NCI-H82 (cell line): ENCODE data around the gene ZNF605.
"Not testable (repeated sequence)": the region's sequence is repeated elsewhere in the genome, so short reads cannot be mapped to it uniquely, and the experiment has no call there.

Experiments used
- DNase-seq: peaks from one replicate; lab custom pipeline; 2025; lab: John Stamatoyannopoulos, UW

ZNF605 gene

GRCh38 chr12:132908145-132909029 lies 47.7 kb downstream of the ZNF605 start:
- peak; percentile 100 for DNase-seq

GRCh38 chr12:132907789-132908144 lies 48.3 kb downstream of the ZNF605 start:
- not testable (repeated sequence) for DNase-seq

GRCh38 chr12:132907216-132907615 lies 48.9 kb downstream of the ZNF605 start:
- no peak for DNase-seq

DNA sequence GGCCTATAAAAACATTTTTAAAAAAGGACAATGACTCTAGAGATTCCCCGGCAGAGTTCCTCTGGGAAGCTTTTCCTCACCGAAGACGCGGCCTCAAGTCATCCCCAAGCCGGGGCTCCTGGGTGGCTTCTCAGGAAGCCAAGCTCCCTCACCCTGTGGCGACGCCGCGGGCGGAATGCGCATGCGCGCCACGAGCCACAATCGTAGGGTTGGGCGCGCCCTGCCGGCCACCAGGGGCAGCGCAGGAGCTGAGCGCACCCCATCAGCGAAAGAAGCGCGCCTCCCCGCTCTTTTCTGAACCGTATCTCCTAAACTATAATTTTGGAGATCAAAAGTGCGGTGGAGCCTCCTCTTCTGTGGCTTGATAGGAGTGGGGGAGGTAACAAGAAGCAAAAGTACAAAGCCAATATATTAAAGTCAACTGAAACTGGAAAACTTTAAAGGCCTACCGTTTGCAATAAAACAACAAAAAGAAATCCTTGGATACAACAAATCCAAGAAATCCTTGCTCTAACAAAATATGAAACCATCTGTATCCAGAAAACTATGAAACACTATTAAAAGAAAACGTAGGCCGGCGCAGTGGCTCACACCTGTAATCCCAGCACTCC lies 51.3 kb downstream of the ZNF605 start:
- DNase-seq, result peak; percentile 60

GRCh38 chr12:132899033-132899432 lies 57.1 kb downstream of the ZNF605 start:
- DNase-seq, result no peak

DNA sequence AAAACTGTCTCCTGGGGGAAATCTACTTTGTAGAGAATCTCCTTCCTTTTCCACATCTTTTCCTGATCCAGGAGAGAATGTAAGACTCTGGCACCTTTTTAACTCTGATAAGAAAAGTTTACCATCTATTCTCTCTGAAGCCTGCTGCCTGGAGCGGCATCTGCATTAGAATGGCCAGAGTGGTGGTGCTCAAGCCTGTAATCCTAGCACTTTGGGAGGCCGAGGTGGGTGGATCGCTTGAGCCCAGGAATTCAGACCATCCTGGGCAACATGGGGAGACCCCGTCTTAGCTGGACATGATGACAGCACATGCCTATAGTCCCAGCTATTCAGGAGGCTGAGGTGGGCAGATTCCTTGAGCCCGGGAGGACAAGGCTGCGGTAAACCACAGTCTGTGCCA lies 67.3 kb downstream of the ZNF605 start:
- no peak for DNase-seq

DNA sequence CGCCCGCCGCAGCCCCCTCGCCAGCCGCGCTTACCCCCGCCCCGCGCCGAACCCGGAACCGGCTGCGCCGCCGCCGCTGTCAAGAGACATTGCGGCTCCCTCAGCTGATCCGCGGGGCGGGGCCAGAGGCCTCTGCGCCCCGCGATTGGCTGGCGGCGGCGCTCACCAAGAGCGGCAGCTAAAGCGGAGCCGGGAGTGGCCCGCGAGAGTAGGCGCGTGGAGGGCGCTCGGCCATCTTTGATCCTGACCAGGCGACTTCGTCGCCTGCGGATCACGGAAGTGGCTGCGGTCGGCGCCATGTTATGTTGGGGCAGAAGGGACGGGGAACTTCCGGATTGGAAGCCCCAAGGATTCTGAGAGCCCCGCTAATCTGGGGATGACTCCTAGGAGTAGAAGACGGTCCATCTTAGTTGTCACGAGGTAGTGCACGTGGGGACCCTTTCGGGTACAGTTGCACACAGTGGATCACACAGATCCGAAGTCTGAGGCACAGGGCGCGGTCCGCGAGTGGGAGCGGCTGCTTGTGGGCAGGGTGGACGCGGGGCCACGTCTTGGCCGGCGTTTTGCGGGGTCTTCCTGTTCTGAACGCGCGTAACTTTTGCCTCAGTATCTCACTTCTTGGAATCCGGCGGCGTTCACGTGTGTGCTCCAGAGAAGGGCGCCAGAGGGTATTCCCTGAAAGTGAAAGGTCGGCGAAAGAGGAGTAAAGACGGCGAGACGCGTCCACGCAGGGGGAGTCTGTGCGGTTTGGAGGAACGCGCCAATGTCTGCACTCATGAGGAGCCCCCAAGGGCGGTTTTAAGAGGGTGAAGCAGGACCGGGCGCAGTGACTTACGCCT lies 68.4 kb downstream of the ZNF605 start, which contains the start of gene CHFR:
CHFR (minus strand) TSS at position 93 of the 839 bp plus-strand sequence. CDS start 277 bp downstream, outside the sequence.
- peak; percentile 99 for DNase-seq

DNA sequence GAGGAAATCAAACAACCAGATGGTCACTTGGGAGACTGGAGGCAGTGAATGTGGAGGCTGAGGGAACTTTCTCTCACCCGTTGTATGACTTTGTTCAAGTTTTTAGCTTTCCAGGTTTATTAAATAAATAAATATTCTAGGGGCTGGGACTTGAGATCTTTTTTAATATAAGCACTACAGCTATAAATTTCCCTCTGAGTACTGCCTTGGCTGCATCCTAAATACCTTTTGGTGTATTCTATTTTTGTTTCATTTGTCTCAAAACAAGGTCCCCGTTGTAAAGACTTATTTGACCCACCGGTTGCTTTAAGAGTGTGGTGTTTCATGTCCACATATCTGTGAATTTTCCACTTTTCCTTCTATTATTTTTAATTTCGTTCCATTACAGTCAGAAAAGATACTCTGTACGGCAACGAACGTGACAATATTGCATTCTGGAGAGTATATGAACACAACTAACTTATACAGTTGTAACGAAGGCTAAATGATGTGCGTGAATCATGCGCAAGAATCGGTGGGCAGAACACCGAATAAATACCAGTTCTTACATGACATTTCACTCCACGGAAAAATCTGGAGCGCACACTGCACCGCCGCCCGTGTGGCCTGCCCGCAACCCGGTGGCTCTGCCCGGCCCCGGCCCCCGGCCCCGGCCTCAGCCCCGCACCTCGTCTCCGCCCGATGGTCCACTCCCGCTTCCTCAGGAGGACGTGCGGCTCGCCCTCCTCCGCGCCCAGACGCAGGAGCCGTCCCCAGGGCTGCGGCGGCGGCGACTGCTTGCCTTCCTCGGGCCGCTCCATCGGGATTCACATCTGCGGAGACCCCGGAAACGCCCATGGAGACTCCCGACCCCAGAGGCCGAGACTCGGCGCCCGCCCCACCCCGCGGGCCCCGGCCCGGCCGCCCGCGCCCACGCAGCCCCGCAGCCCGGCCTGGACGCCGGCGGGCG lies 69.3 kb downstream of the ZNF605 start:
- peak; percentile 75 for DNase-seq

- no peak for DNase-seq
Observed at GRCh38 chr12:132881818-132882217, 74.3 kb downstream of the ZNF605 start.

DNA sequence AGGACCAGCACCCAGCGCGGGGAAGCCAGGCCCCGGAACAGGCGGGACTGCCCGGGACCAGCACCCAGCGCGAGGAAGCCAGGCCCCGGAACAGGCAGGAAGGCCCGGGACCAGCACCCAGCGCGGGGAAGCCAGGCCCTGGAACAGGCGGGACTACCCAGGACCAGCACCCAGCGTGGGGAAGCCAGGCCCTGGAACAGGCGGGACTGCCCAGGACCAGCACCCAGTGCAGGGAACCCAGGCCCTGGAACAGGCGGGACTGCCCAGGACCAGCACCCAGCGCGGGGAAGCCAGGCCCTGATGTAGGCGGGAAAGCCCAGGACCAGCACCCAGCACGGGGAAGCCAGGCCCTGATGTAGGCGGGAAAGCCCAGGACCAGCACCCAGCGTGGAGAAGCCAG lies 81.5 kb downstream of the ZNF605 start:
- DNase-seq, result not testable (repeated sequence)

DNA sequence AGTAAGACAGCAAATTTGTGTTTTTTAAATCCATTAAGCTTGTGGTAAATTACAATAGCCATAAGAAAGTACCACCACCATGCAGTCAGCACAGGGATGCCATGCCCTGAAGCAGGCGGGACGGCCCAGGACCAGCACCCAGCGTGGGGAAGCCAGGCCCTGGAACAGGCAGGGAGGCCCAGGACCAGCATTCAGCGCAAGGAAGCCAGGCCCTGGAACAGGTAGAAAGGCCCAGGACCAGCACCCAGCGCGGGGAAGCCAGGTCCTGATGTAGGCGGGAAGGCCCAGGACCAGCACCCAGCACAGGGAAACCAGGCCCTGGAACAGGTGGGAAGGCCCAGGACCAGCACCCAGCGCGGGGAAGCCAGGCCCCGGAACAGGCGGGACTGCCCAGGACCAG lies 81.9 kb downstream of the ZNF605 start:
- no peak for DNase-seq

- no peak for DNase-seq
Observed at GRCh38 chr12:132873724-132874123, 82.4 kb downstream of the ZNF605 start.

- no peak for DNase-seq
Observed at GRCh38 chr12:132872975-132873421, 83.1 kb downstream of the ZNF605 start.

DNA sequence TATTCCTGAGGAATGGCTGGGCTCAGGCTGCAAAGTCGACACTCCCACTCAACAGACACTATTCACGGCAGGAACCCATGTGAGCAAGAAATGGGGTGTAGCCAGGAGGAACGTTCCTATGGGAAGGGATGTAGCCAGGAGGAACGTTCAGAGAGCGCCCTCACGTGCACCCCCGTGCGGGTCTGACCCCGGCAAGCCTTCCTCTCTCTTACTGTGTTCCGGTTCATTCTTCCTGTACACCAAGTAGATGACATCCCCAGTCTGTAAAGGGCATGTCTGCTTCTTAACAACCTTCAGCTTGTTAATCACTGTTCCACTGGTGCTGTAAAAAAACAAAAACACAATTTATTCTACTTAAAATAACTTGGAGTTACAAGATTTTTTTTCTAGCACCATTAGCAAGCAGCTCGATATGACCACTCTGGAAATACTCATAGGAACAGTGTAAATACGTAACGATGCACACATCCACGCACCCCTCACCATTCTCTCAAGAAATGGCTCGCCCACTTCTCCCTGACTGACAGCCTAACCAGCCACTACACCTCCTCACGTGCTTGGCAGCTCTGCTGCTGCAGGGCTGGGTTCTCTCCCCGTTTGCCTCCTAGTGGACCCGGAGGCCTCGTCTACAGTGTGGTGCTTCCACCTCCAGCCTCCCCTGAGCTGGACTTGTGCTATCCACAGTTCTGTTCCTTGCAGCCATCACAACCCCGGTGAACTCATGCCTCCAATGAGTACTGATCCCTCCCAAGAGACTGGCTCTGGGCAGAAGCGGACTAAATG lies 83.8 kb downstream of the ZNF605 start:
- no peak for DNase-seq

- no peak for DNase-seq
Observed at GRCh38 chr12:132869551-132869950, 86.6 kb downstream of the ZNF605 start.
